ENCODE data around the gene AGAP1. TPM values are rescaled to one million over a fixed set of nuclear protein-coding genes. Genes with fewer than 3 reads are reported as not detected.

AGAP1 gene
- total RNA-seq, 1 donor from 2014 or later: 43.8 TPM

GRCh38 chr2:236085647-236086046 is 591.8 kb downstream of the AGAP1 start:
- Mint-ChIP-seq H3K9me3 (ENCODE audit: unreplicated experiment) (no peaks in the 10 kb centered on the region), H3K27me3 (ENCODE audit: unreplicated experiment) (no peaks in the 10 kb centered on the region), H3K4me3 (ENCODE audit: unreplicated experiment) (no peak overlapping the region), H3K4me1 (ENCODE audit: unreplicated experiment) (peaks cover 25% of the 10 kb centered on the region), H3K36me3 (ENCODE audit: unreplicated experiment) (peaks cover 2% of the 10 kb centered on the region), H3K27ac (ENCODE audit: unreplicated experiment) (no peak overlapping the region)
- no peak for DNase-seq (ENCODE audit: extremely low spot score, unreplicated experiment)
- no peak for TF ChIP-seq CTCF (IDR thresholded peaks at IDR 0.05)

GRCh38 chr2:236086403-236086970 is 592.6 kb downstream of the AGAP1 start:
- Mint-ChIP-seq H3K27ac (ENCODE audit: unreplicated experiment) (no peak overlapping the region), H3K36me3 (ENCODE audit: unreplicated experiment) (peaks cover 2% of the 10 kb centered on the region), H3K4me3 (ENCODE audit: unreplicated experiment) (no peak overlapping the region), H3K4me1 (ENCODE audit: unreplicated experiment) (peaks cover 22% of the 10 kb centered on the region), H3K27me3 (ENCODE audit: unreplicated experiment) (no peaks in the 10 kb centered on the region), H3K9me3 (ENCODE audit: unreplicated experiment) (no peaks in the 10 kb centered on the region)
- DNase-seq (ENCODE audit: extremely low spot score, unreplicated experiment): no peak
- TF ChIP-seq CTCF (IDR thresholded peaks at IDR 0.05): no peak

DNA sequence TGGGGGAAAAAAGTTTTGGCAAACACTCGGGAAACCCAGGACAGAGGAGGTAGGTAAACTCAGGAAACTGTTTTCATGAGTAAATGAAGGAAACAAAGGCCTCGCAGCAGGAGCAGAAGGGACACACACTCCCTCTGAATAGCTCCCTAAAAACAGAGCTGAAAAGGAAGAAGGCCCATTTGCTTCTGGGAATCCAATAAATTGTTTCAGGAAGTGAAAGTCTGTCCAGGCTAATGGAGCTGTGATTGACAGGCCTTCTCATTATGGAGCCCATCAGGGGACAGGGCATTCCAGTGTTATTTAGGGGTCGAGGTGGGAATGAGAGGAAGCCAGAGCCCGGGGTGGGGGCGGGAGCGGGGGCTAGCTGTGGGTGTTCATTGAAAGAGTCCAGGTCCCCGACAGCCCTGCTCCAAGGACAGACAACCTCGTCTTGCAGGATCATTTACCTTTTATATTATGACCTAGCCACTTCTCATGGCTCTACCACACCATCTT is 593.2 kb downstream of the AGAP1 start:
- Mint-ChIP-seq H3K36me3 (ENCODE audit: unreplicated experiment) (peaks cover 2% of the 10 kb centered on the region), H3K4me3 (ENCODE audit: unreplicated experiment) (no peak overlapping the region), H3K9me3 (ENCODE audit: unreplicated experiment) (no peaks in the 10 kb centered on the region), H3K27me3 (ENCODE audit: unreplicated experiment) (no peaks in the 10 kb centered on the region), H3K4me1 (ENCODE audit: unreplicated experiment) (peaks cover 17% of the 10 kb centered on the region), H3K27ac (ENCODE audit: unreplicated experiment) (no peak overlapping the region)
- no peak for TF ChIP-seq CTCF (IDR thresholded peaks at IDR 0.05)
- no peak for DNase-seq (ENCODE audit: extremely low spot score, unreplicated experiment)

DNA sequence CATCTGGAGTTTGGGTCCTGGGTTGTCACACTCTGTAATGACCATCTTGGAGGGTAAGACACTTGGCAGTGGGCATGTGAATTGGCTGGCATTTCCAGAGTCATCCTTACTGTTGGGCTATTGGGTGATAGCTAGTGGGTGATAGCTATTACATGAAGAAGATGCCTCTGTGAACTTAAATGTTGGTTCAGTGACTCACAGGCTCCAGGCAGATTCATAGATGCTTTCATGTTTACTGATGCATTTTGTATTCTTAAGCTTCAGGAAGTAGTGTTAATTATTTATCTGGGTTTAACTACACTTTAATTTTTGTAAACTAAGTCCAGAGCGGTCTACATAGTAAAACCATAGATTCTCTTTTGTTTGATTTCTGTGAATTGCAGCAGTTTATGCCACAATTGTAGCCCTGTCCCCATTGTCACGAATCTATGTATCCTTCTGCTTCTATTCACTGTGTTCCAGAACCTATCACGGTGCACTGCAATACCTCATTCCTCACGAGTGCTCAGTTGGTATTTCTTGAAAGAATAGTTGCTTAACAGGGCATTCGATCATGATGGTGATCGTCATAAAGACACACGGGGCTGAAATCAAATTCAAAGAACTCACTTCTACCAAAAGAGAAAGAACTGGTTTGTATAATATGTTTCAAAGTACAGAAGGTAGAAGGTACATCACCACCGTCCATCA is 594.7 kb downstream of the AGAP1 start:
- Mint-ChIP-seq H3K36me3 (ENCODE audit: unreplicated experiment) (peaks cover 2% of the 10 kb centered on the region), H3K27ac (ENCODE audit: unreplicated experiment) (no peak overlapping the region), H3K4me3 (ENCODE audit: unreplicated experiment) (no peak overlapping the region), H3K4me1 (ENCODE audit: unreplicated experiment) (peaks cover 17% of the 10 kb centered on the region), H3K27me3 (ENCODE audit: unreplicated experiment) (no peaks in the 10 kb centered on the region), H3K9me3 (ENCODE audit: unreplicated experiment) (no peaks in the 10 kb centered on the region)
- no peak for DNase-seq (ENCODE audit: extremely low spot score, unreplicated experiment)
- no peak for TF ChIP-seq CTCF (IDR thresholded peaks at IDR 0.05)

GRCh38 chr2:236089271-236090026 is 595.6 kb downstream of the AGAP1 start:
- no peak for DNase-seq (ENCODE audit: extremely low spot score, unreplicated experiment)
- Mint-ChIP-seq H3K9me3 (ENCODE audit: unreplicated experiment) (no peaks in the 10 kb centered on the region), H3K36me3 (ENCODE audit: unreplicated experiment) (peaks cover 2% of the 10 kb centered on the region), H3K27me3 (ENCODE audit: unreplicated experiment) (no peaks in the 10 kb centered on the region), H3K27ac (ENCODE audit: unreplicated experiment) (no peak overlapping the region), H3K4me3 (ENCODE audit: unreplicated experiment) (no peak overlapping the region), H3K4me1 (ENCODE audit: unreplicated experiment) (peaks cover 17% of the 10 kb centered on the region)
- TF ChIP-seq CTCF (IDR thresholded peaks at IDR 0.05): no peak

Data from osteocyte (in vitro differentiated cells).